Ascending aorta (tissue), 2 donors: Measurements from ENCODE around the gene RNF183. TPM values are rescaled to one million over a fixed set of nuclear protein-coding genes. Genes with fewer than 3 reads are reported as not detected.

ENCODE experiments used
- DNase-seq, 2 donors: peaks; one replicate each; pipeline ENCODE4 v3.0.0-alpha.2; 2019; ENCODE audit warnings: low spot score in 2 of 2
- H3K27ac ChIP-seq, 2 donors: fragments of 200-600 bp; sonication (generic); one replicate each; pipeline ENCODE4 v1.5.1; 2016 to 2017; ENCODE audit warnings: mild to moderate bottlenecking in 1 of 2
- H3K27me3 ChIP-seq: fragments of 200-600 bp; sonication (generic); one replicate; pipeline ENCODE4 v1.5.1; 2017
- H3K36me3 ChIP-seq, 2 donors: fragments of 200-600 bp; sonication (generic); one replicate each; pipeline ENCODE4 v1.5.1; 2016
- H3K4me1 ChIP-seq, 2 donors: fragments of 200-600 bp; sonication (generic); one replicate each; pipeline ENCODE4 v1.5.1; 2016 to 2017; ENCODE audit warnings: mild to moderate bottlenecking in 1 of 2
- H3K4me3 ChIP-seq, 2 donors: fragments of 200-600 bp; sonication (generic); one replicate each; pipeline ENCODE4 v1.5.1; 2016 to 2017; ENCODE audit warnings: mild to moderate bottlenecking in 1 of 2
- H3K9me3 ChIP-seq, 2 donors: fragments of 200-600 bp; sonication (generic); one replicate each; pipeline ENCODE4 v1.5.1; 2016
- intact Hi-C: fragments of 100-400 bp; cut with DNase I; formaldehyde crosslinking; loops from one replicate; pipeline ENCODE4 v1.15.1; 2023
- total RNA-seq: library from RNA; depleted of rRNA; stranded (reverse); fragments of >200 nt; gene quantifications from one replicate; pipeline ENCODE4 v1.1.0, GENCODE V29; 2016
- TF ChIP-seq, protein P1 (sequence below), 3 experiments: fragments of 200-600 bp in 2 of 3; fragments of 450-650 bp in 1 of 3; sonication (generic) in 2 of 3; IDR thresholded peaks; one replicate each; pipeline ENCODE4 v1.5.1; 2016 to 2019; ENCODE audit warnings: antibody characterized with exemption in 3 of 3, mild to moderate bottlenecking in 1 of 3, moderate library complexity in 1 of 3

Gene RNF183
- total RNA-seq, 1 donor from 2014 or later: not detected

DNA sequence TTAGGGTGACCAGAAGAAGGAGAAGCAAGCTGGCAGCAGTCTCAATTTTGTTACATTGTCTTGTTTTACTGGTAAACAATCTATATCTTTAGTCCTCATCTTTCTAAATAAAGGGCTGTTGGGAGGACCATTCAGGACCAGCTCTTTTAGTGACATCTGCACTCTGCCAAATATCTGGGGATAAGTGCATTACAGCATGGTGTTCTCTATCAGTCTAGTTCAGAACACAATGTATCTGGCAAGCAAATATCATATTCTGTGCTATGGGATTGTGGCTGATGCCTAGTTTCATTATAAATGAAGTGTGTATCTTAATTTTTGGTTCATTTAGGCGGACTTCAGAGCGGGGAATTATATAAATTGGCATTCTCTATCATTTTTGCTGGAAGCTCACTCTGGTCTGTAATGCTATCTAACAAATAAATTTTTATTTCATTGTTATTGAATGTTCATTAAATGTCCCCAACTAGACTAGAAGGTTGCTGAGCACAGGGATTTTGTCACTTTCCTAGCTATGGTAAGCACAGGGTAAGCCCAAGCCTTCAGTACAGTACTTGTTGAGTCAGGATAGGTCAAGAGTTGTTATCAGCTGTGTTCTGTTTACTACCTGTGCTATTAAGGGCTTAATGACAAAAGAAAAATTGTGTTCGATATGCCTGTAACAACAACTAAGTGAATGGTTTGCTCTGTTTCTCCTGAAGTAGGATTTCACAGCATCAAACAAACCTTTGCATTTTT, 25.0 kb upstream of the RNF183 start:
- TF ChIP-seq, protein P1, sequence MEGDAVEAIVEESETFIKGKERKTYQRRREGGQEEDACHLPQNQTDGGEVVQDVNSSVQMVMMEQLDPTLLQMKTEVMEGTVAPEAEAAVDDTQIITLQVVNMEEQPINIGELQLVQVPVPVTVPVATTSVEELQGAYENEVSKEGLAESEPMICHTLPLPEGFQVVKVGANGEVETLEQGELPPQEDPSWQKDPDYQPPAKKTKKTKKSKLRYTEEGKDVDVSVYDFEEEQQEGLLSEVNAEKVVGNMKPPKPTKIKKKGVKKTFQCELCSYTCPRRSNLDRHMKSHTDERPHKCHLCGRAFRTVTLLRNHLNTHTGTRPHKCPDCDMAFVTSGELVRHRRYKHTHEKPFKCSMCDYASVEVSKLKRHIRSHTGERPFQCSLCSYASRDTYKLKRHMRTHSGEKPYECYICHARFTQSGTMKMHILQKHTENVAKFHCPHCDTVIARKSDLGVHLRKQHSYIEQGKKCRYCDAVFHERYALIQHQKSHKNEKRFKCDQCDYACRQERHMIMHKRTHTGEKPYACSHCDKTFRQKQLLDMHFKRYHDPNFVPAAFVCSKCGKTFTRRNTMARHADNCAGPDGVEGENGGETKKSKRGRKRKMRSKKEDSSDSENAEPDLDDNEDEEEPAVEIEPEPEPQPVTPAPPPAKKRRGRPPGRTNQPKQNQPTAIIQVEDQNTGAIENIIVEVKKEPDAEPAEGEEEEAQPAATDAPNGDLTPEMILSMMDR (IDR thresholded peaks at IDR 0.05): no peak
- H3K4me1 ChIP-seq: no peaks in the 10 kb centered on the region
- H3K9me3 ChIP-seq: no peaks in the 10 kb centered on the region
- H3K27ac ChIP-seq: no peak overlapping the region
- H3K4me3 ChIP-seq: no peak overlapping the region
- intact Hi-C loops: no loop called here
- no peaks in the 10 kb centered on the region for H3K36me3 ChIP-seq
- no peaks in the 10 kb centered on the region for H3K27me3 ChIP-seq
- no peak for DNase-seq

DNA sequence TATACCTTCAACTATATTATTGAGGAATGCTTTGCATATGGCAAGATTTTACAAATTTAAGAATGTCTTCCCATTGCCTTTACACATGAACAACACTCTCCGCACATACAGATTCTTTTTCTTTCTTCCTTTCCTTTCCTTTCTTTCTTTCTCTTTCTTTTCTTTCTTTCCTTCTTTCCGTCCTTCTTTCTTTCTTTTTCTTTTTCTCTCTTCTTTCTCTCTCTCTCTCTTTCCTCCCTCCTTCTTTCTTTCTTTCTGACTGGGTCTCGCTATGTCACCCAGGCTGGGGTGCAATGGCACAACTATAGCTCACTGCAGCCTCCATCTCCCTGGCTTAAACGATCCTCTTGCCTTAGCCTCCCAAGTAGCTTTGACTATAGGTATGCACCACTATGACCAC, 23.1 kb upstream of the RNF183 start:
- intact Hi-C loops: no loop called here
- TF ChIP-seq, protein P1 (IDR thresholded peaks at IDR 0.05): no peak
- Histone ChIP-seq H3K27ac (no peak overlapping the region), H3K36me3 (no peaks in the 10 kb centered on the region), H3K27me3 (no peaks in the 10 kb centered on the region), H3K4me3 (no peak overlapping the region), H3K9me3 (no peaks in the 10 kb centered on the region), H3K4me1 (no peaks in the 10 kb centered on the region)
- no peak for DNase-seq

DNA sequence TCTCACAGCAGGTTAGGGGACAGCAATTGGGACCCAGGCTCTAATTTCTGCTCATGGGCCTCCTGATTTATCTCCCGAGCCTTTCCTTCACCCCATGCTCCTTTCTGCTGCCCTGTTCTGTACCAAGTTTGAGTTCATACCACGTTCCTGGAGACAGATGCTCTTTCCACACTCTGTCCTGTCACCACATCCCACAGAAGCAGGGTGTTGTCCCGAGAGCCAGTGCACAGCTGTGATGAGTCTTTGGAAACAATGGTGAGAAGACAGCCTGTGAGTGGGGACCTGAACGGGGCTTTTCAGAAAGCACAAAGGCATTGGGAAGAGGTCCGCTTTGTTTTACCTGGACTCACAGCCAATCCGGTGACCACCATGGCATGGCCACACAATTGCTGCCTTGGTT, 19.5 kb upstream of the RNF183 start:
- Histone ChIP-seq H3K27ac (no peak overlapping the region), H3K36me3 (no peaks in the 10 kb centered on the region), H3K4me3 (no peak overlapping the region), H3K27me3 (no peaks in the 10 kb centered on the region), H3K9me3 (no peaks in the 10 kb centered on the region), H3K4me1 (peaks cover 0 to 5% of the 10 kb centered on the region in 2 donors)
- intact Hi-C loops: no loop called here
- TF ChIP-seq, protein P1 (IDR thresholded peaks at IDR 0.05): no peak
- no peak for DNase-seq

DNA sequence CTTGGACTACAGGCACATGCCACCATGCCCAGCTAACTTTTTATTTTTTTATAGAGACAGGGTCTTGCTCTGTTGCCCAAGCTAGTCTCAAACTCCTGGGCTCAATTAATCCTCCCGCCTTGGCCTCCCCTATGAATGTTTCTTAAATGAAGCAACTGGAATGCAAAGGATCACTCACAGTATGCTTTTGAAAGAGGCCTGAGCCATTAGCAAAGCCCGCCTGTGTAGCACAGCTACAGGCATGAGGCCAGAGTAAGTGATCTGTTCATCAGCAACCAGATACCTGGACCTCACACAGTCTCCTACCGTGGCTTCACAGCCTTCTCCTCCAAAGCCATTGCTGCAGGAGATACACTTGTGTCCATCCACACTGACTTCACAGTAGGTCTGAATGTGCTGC, 16.9 kb upstream of the RNF183 start:
- Histone ChIP-seq H3K4me3 (no peak overlapping the region), H3K36me3 (no peaks in the 10 kb centered on the region), H3K27me3 (no peaks in the 10 kb centered on the region), H3K27ac (no peak overlapping the region), H3K4me1 (peaks cover 0 to 14% of the 10 kb centered on the region in 2 donors), H3K9me3 (no peaks in the 10 kb centered on the region)
- TF ChIP-seq, protein P1 (IDR thresholded peaks at IDR 0.05): no peak
- no peak for DNase-seq
- intact Hi-C loops: no loop called here

DNA sequence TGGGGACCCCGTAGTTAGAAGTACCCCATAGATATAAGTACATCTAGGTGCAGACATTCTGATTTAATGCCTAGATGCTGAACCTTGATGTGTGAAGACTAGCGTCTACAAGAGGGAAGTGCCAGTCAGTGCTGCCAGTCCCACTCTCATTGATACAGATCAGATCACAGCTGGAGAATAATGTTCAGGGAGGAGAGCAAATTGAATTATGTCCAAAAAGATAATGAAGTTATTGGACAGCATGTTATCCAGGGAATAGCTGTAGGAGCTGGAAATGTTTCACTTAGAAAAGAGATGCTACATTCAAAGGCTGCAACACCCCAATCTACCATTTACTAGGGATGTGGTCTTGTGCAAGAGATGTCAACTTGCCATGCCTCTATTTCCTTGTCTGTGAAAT, 15.9 kb upstream of the RNF183 start:
- H3K4me3 ChIP-seq: no peak overlapping the region
- intact Hi-C loops: no loop called here
- DNase-seq: no peak
- TF ChIP-seq, protein P1 (IDR thresholded peaks at IDR 0.05): no peak
- H3K4me1 ChIP-seq: peaks cover 0 to 14% of the 10 kb centered on the region in 2 donors
- H3K27me3 ChIP-seq: no peaks in the 10 kb centered on the region
- no peaks in the 10 kb centered on the region for H3K9me3 ChIP-seq
- H3K27ac ChIP-seq: no peak overlapping the region
- no peaks in the 10 kb centered on the region for H3K36me3 ChIP-seq
